Osteocyte (in vitro differentiated cells): ENCODE data around the gene BGN. TPM values are rescaled to one million over a fixed set of nuclear protein-coding genes. Genes with fewer than 3 reads are reported as not detected.

ENCODE experiments used
- DNase-seq: peaks from one replicate; pipeline ENCODE4 v3.0.0; 2021; ENCODE audit warnings: mixed read lengths; ENCODE audit not compliant: unreplicated experiment; ENCODE audit errors: extremely low spot score
- H3K27ac Mint-ChIP-seq: one replicate; pipeline ENCODE4 v1.8.0; 2021; ENCODE audit warnings: mild to moderate bottlenecking, mixed read lengths; ENCODE audit not compliant: unreplicated experiment
- H3K27me3 Mint-ChIP-seq: one replicate; pipeline ENCODE4 v1.8.0; 2021; ENCODE audit warnings: mixed read lengths; ENCODE audit not compliant: unreplicated experiment
- H3K36me3 Mint-ChIP-seq: one replicate; pipeline ENCODE4 v1.8.0; 2021; ENCODE audit warnings: mixed read lengths; ENCODE audit not compliant: unreplicated experiment
- H3K4me1 Mint-ChIP-seq: one replicate; pipeline ENCODE4 v1.8.0; 2021; ENCODE audit warnings: mixed read lengths; ENCODE audit not compliant: unreplicated experiment
- H3K4me3 Mint-ChIP-seq: one replicate; pipeline ENCODE4 v1.8.0; 2021; ENCODE audit warnings: mild to moderate bottlenecking, moderate library complexity, mixed read lengths; ENCODE audit not compliant: unreplicated experiment
- H3K9me3 Mint-ChIP-seq: one replicate; pipeline ENCODE4 v1.8.0; 2021; ENCODE audit warnings: mixed read lengths; ENCODE audit not compliant: unreplicated experiment
- CTCF ChIP-seq: fragments of 200-600 bp; sonication (generic); IDR thresholded peaks from 2 replicates; pipeline ENCODE4 v1.5.0; 2021; ENCODE audit warnings: antibody characterized with exemption, mild to moderate bottlenecking, moderate library complexity
- total RNA-seq: library from RNA; stranded (reverse); gene quantifications from 2 replicates; pipeline ENCODE4 v1.2.1, GENCODE V29; 2021

The BGN gene
- total RNA-seq, 1 donor from 2014 or later: 1,633 TPM

- Mint-ChIP-seq H3K27me3 (no peaks in the 10 kb centered on the region), H3K36me3 (peaks cover 2% of the 10 kb centered on the region), H3K4me1 (peaks cover 60% of the 10 kb centered on the region), H3K4me3 (no peak overlapping the region), H3K27ac (no peak overlapping the region), H3K9me3 (no peaks in the 10 kb centered on the region)
- DNase-seq: no peak
- TF ChIP-seq CTCF: no peak
Measured at GRCh38 chrX:153493085-153493484, 1.7 kb upstream of the BGN start.

- Mint-ChIP-seq H3K9me3 (no peaks in the 10 kb centered on the region), H3K4me1 (peaks cover 58% of the 10 kb centered on the region), H3K27me3 (no peaks in the 10 kb centered on the region), H3K27ac (peak overlapping the region; percentile 64), H3K36me3 (peaks cover 2% of the 10 kb centered on the region), H3K4me3 (peak overlapping the region; percentile 57)
- no peak for DNase-seq
- no peak for TF ChIP-seq CTCF
Measured at GRCh38 chrX:153494061-153494460, 719 bp upstream of the BGN start.

- peaks cover 55% of the 10 kb centered on the region for H3K4me1 Mint-ChIP-seq
- no peak for DNase-seq
- H3K36me3 Mint-ChIP-seq: peaks cover 2% of the 10 kb centered on the region
- peak overlapping the region; percentile 95 for H3K27ac Mint-ChIP-seq
- TF ChIP-seq CTCF: no peak
- no peaks in the 10 kb centered on the region for H3K27me3 Mint-ChIP-seq
- H3K4me3 Mint-ChIP-seq: peak overlapping the region; percentile 97
- H3K9me3 Mint-ChIP-seq: no peaks in the 10 kb centered on the region
Measured at GRCh38 chrX:153495362-153495751, 577 bp downstream of the BGN start.

GRCh38 chrX:153495903-153496589 is 1.3 kb downstream of the BGN start:
- Mint-ChIP-seq H3K4me1 (peaks cover 55% of the 10 kb centered on the region), H3K36me3 (peaks cover 2% of the 10 kb centered on the region), H3K4me3 (peak overlapping the region; percentile 97), H3K9me3 (no peaks in the 10 kb centered on the region), H3K27me3 (no peaks in the 10 kb centered on the region), H3K27ac (peak overlapping the region; percentile 95)
- TF ChIP-seq CTCF: no peak
- DNase-seq: no peak

GRCh38 chrX:153496590-153496959 is 1.8 kb downstream of the BGN start:
- TF ChIP-seq CTCF: no peak
- Mint-ChIP-seq H3K36me3 (peaks cover 2% of the 10 kb centered on the region), H3K27me3 (no peaks in the 10 kb centered on the region), H3K9me3 (no peaks in the 10 kb centered on the region), H3K4me1 (peaks cover 53% of the 10 kb centered on the region), H3K4me3 (peak overlapping the region; percentile 97), H3K27ac (no peak overlapping the region)
- no peak for DNase-seq
